Uterus (tissue), 4 donors: Measurements from ENCODE around the gene ANP32E. TPM values are rescaled to one million over a fixed set of nuclear protein-coding genes. Genes with fewer than 3 reads are reported as not detected.

Experiments used
- small RNA-seq: library from RNA; depleted of rRNA; stranded (forward); fragments of <200 nt; gene quantifications from one replicate; pipeline ENCODE3, GENCODE V24; 2016
- total RNA-seq, 4 donors: library from RNA; depleted of rRNA in 3 of 4; stranded (reverse); fragments of >200 nt in 3 of 4; gene quantifications; one replicate each; pipeline versions ENCODE4 v1.1.0 to v1.2.4, GENCODE V29; 2014 to 2023
- donor health status: DM: yes; HTN: yes; CAD: no.

Gene ANP32E
- total RNA-seq, 4 donors from 2014 or later: 1.3 to 55.1 (median 38.6) TPM

Small RNAs within 50 kb of the gene (small RNA-seq; reads per million reads assigned to genes)
- gene RN7SL480P: not detected
- gene RNU2-17P: not detected

Other genes starting within 250 kb of the ANP32E start
- gene OTUD7B, start 225.4 kb downstream of the ANP32E start, total RNA-seq: 10 to 100 TPM in 3 of 4 donors, 1 to 10 TPM in 1; 9.7 to 44.9 (median 28.8) TPM
- 10 to 100 TPM; 28.4 to 86.3 (median 66.9) TPM for gene VPS45, start 168.3 kb downstream of the ANP32E start, total RNA-seq
- gene PLEKHO1, start 86.2 kb downstream of the ANP32E start, total RNA-seq: 10 to 100 TPM; 18.4 to 95.6 (median 36.2) TPM
- under 1 TPM in 2 of 4 donors, not detected in 2; 0.88 to 0.90 TPM for gene CA14, start 21.7 kb upstream of the ANP32E start, total RNA-seq
- 10 to 100 TPM; 33.2 to 96.7 (median 68.8) TPM for gene APH1A, start 32.9 kb upstream of the ANP32E start, total RNA-seq
- 10 to 100 TPM in 1 of 4 donors, 1 to 10 TPM in 2, under 1 TPM in 1; 0.88 to 60.8 (median 6.2) TPM for gene C1orf54, start 36.7 kb upstream of the ANP32E start, total RNA-seq
- 10 to 100 TPM in 1 of 4 donors, 1 to 10 TPM in 2, not detected in 1; 2.9 to 30.3 (median 4.9) TPM for gene CIART, start 46.4 kb upstream of the ANP32E start, total RNA-seq
- 10 to 100 TPM; 28.6 to 59.3 (median 38.6) TPM for gene MRPS21, start 57.7 kb upstream of the ANP32E start, total RNA-seq
- 10 to 100 TPM; 38.2 to 99.4 (median 76.7) TPM for gene PRPF3, start 85.4 kb upstream of the ANP32E start, total RNA-seq
- 10 to 100 TPM; 17.1 to 77.1 (median 37.9) TPM for gene RPRD2, start 128.0 kb upstream of the ANP32E start, total RNA-seq